Sigmoid colon (tissue), 7 donors: ENCODE results near the gene NKAIN4. TPM values are rescaled to one million over a fixed set of nuclear protein-coding genes. Genes with fewer than 3 reads are reported as not detected.

ENCODE experiments used
- DNase-seq: peaks from one replicate; pipeline ENCODE4 v3.0.0-alpha.2; 2019
- H3K27ac ChIP-seq, 4 donors: fragments of 200-600 bp; sonication (generic); one replicate each; pipeline ENCODE4 v1.5.1; 2016 to 2019; ENCODE audit warnings: mild to moderate bottlenecking in 1 of 4
- H3K27me3 ChIP-seq, 3 donors: fragments of 200-600 bp; sonication (generic); one replicate each; pipeline ENCODE4 v1.5.1; 2019; ENCODE audit warnings: mild to moderate bottlenecking in 1 of 3
- H3K36me3 ChIP-seq, 4 donors: fragments of 200-600 bp; sonication (generic); one replicate each; pipeline ENCODE4 v1.5.1; 2016 to 2019
- H3K4me1 ChIP-seq, 4 donors: fragments of 200-600 bp; sonication (generic); one replicate each; pipeline ENCODE4 v1.5.1; 2017 to 2019
- H3K4me3 ChIP-seq, 4 donors: fragments of 200-600 bp; sonication (generic); one replicate each; pipeline ENCODE4 v1.5.1; 2017 to 2019; ENCODE audit warnings: mild to moderate bottlenecking in 2 of 4, moderate library complexity in 1 of 4
- H3K9me3 ChIP-seq, 4 donors: fragments of 200-600 bp in 3 of 4; sonication (generic) in 3 of 4; one replicate each; pipeline versions ENCODE4 v1.5.1 to v1.6.1; 2013 to 2019
- CTCF ChIP-seq, 4 experiments: fragments of 450-650 bp in 3 of 4; fragments of 200-600 bp in 1 of 4; IDR thresholded peaks; one replicate each; pipeline ENCODE4 v1.5.1; 2016 to 2019; ENCODE audit warnings: antibody characterized with exemption in 4 of 4, mild to moderate bottlenecking in 3 of 4, moderate library complexity in 2 of 4
- EP300 ChIP-seq, 4 donors: sonication (generic); formaldehyde crosslinking; IDR thresholded peaks; one replicate each; pipeline ENCODE4 v1.6.1; 2017; ENCODE audit warnings: antibody characterized with exemption in 4 of 4
- POLR2A ChIP-seq, 2 donors: fragments of 450-650 bp; IDR thresholded peaks; one replicate each; pipeline ENCODE4 v1.6.1; 2016; ENCODE audit warnings: antibody characterized with exemption in 2 of 2, mild to moderate bottlenecking in 2 of 2, moderate library complexity in 2 of 2
- POLR2AphosphoS5 ChIP-seq, 4 donors: sonication (generic); formaldehyde crosslinking; IDR thresholded peaks; one replicate each; pipeline ENCODE4 v1.6.1; 2017; ENCODE audit warnings: antibody characterized with exemption in 4 of 4
- WGBS, 2 donors: extraction: QIAGEN DNeasy Blood & Tissue Kit; methylation state at CpG; one replicate each; pipeline ENCODE4 v1.1.7; 2013; 5-methylcytosine and 5-hydroxymethylcytosine counted together
- intact Hi-C: fragments of 100-400 bp; cut with DNase I; formaldehyde crosslinking; loops from one replicate; pipeline ENCODE4 v1.15.1; 2023
- polyA plus RNA-seq, 3 donors: library from polyadenylated mRNA; stranded (reverse); fragments of 200-250 nt; gene quantifications; one replicate each; pipeline ENCODE4 v1.2.3, GENCODE V29; 2013
- total RNA-seq, 4 donors: library from RNA; depleted of rRNA; stranded (reverse); fragments of >200 nt; gene quantifications; one replicate each; pipeline ENCODE4 v1.1.0, GENCODE V29; 2016
- donor health status: healthy with polysubstance abuse.
- donor health status: Bipolar disorder and iron deficiency.
- donor health status: healthy.

Gene NKAIN4
- total and polyA plus RNA-seq, 7 donors: 0.33 to 4.4 (median 0.95) TPM; not detected in 2

GRCh38 chr20:63273635-63274380, 19.5 kb upstream of the NKAIN4 start:
- Histone ChIP-seq H3K27ac (no peak overlapping the region), H3K4me3 (peak overlapping the region; percentile 86 to 95 (median 90)), H3K9me3 (no peaks in the 10 kb centered on the region), H3K36me3 (peaks cover 0 to 34% (median 24%) of the 10 kb centered on the region in 4 donors), H3K4me1 (peaks cover 0 to 30% (median 25%) of the 10 kb centered on the region in 4 donors), H3K27me3 (no peaks in the 10 kb centered on the region)
- DNase-seq: no peak
- WGBS, 2 donors: 16 to 47% methylated on average over 20 of the region's 20 CpGs
- intact Hi-C loops: loop anchor here (2.0 kb wide), 1 partner anchor 57 kb away; the partner anchor contains the start of gene YTHDF1
- TF ChIP-seq POLR2AphosphoS5 (IDR thresholded peaks at IDR 0.05) (no peak), EP300 (IDR thresholded peaks at IDR 0.05) (no peak), CTCF (IDR thresholded peaks at IDR 0.05) (no peak), POLR2A (IDR thresholded peaks at IDR 0.05) (no peak)

GRCh38 chr20:63273059-63273579, 18.9 kb upstream of the NKAIN4 start:
- Histone ChIP-seq H3K9me3 (no peaks in the 10 kb centered on the region), H3K36me3 (peaks cover 0 to 27% (median 18%) of the 10 kb centered on the region in 4 donors), H3K27ac (peak overlapping the region; percentile 73 to 85 (median 77)), H3K4me3 (peak overlapping the region; percentile 86 to 95 (median 90)), H3K27me3 (peaks cover 0 to 5% (median 2%) of the 10 kb centered on the region in 3 donors), H3K4me1 (peaks cover 0 to 30% (median 25%) of the 10 kb centered on the region in 4 donors)
- TF ChIP-seq POLR2AphosphoS5 (IDR thresholded peaks at IDR 0.05) (no peak), EP300 (IDR thresholded peaks at IDR 0.05) (no peak), POLR2A (IDR thresholded peaks at IDR 0.05) (no peak), CTCF (IDR thresholded peaks at IDR 0.05) (no peak)
- intact Hi-C loops: loop anchor here (2.0 kb wide), 1 partner anchor 56 kb away; the partner anchor contains the start of gene YTHDF1
- 1% methylated on average over 37 of the region's 37 CpGs for WGBS, 2 donors
- no peak for DNase-seq

DNA sequence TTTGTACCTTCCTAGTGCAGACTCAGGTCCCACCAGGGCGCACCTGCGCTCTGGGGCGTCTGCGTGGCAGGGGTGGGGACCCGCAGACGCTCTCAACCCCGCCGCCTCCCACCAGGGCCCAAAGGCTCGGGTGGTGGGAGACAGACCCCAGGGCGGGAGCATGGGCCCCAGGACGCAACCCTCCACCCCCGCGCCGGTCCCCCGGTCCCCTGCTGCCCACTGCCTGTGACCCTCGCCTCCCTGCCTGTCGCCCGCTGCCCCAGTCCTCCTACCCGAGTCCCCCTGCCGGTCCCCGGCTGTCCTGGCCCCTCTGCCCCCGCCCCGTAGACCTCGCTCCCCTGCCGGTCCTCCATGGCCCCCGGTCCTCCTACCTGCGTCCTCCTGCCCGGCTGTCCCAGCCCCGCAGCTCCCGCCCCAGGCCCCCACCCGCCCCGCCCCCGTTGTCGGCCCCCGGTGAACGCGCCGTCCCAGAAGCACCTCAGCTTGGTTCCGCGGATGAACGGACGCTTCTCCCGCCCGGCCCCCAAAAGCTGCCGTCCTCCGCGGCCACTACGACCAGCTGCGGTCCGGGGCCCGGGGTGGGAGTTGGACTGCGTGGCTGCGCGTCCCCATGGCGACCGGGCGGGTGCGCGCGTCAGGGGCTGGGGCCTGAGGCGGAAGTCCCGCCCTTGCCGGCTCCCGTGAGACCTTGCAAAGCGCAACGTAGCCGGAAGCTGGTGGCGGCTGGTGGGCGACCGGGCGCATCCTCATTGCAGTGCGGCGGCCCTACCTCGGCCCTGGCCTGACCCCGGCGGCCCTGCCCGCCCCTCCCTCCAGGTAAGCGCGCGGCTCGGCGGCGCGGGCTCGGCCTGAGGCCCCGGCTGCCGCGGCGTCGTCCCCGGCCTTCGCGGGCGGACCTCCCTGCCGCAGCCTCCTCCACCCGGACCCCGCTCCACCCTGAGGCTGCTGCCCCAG, 18.1 kb upstream of the NKAIN4 start, which contains the start of gene ARFGAP1:
TSS of gene ARFGAP1 (plus strand) at position 709 of the 954 bp plus-strand sequence. CDS start 2,768 bp downstream, outside the sequence.
- DNase-seq: peak; percentile 94
- 1% methylated on average over 97 of the region's 97 CpGs for WGBS, 2 donors
- Histone ChIP-seq H3K27ac (peak within 1 kb of the TSS; percentile 73 to 85 (median 77)), H3K36me3 (peaks cover 0 to 19% (median 12%) of the 10 kb centered on the region in 4 donors), H3K4me1 (peaks cover 0 to 30% (median 25%) of the 10 kb centered on the region in 4 donors), H3K4me3 (peak within 1 kb of the TSS; percentile 86 to 95 (median 90)), H3K27me3 (peaks cover 0 to 12% (median 9%) of the 10 kb centered on the region in 3 donors), H3K9me3 (no peaks in the 10 kb centered on the region)
- intact Hi-C loops: loop anchor here (2.0 kb wide), 1 partner anchor 56 kb away; the partner anchor contains the start of gene YTHDF1
- TF ChIP-seq EP300 (IDR thresholded peaks at IDR 0.05): no peak
- no peak for TF ChIP-seq CTCF (IDR thresholded peaks at IDR 0.05)
- TF ChIP-seq POLR2A (IDR thresholded peaks at IDR 0.05): peak; percentile 27 to 37
- TF ChIP-seq POLR2AphosphoS5 (IDR thresholded peaks at IDR 0.05): peak; percentile 78 to 92 (median 87)

DNA sequence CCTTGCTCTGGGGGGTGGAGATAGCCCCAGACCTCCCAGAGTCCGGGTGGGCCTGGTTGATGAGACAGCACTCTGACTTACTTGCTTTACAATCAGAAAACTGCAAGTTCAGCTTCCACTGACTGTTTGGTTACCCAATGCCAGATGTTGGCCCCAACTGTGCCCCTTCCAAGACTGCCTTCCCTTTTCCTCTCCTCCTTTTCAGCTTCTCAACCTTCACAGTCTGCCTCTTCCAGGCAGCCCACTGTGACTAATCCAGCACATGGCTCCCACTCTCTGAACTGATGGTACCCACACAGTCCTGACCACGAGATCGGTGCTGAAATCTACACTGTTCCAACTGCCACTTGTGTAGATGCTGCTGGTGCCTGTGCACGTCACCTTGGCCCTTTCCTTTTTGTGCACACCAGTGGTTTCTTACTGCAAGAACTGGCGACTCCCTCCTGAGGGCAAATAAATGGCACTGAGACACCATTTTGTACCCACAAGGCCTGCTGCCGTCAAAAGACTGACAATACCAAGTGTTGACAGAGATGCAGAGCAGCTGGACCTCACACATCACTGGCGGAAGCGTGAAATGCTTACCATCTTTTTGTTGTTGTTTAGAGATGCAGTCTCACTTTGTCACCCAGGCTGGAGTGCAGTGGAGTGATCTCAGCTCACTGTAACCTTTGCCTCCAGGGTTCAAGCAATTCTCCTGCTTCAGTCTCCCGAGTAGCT, 16.5 kb upstream of the NKAIN4 start:
- no peaks in the 10 kb centered on the region for H3K9me3 ChIP-seq
- H3K27ac ChIP-seq: no peak overlapping the region
- intact Hi-C loops: no loop called here
- no peak for DNase-seq
- TF ChIP-seq EP300 (IDR thresholded peaks at IDR 0.05) (no peak), CTCF (IDR thresholded peaks at IDR 0.05) (no peak), POLR2A (IDR thresholded peaks at IDR 0.05) (no peak), POLR2AphosphoS5 (IDR thresholded peaks at IDR 0.05) (no peak)
- H3K4me1 ChIP-seq: peaks cover 0 to 30% (median 25%) of the 10 kb centered on the region in 4 donors
- H3K36me3 ChIP-seq: peaks cover 0 to 3% (median 2%) of the 10 kb centered on the region in 4 donors
- 91% methylated on average over 9 of the region's 9 CpGs for WGBS, 2 donors
- peaks cover 0 to 25% (median 16%) of the 10 kb centered on the region in 3 donors for H3K27me3 ChIP-seq
- H3K4me3 ChIP-seq: no peak overlapping the region
